ENCODE data around the gene CHRND. TPM values are rescaled to one million over a fixed set of nuclear protein-coding genes. Genes with fewer than 3 reads are reported as not detected.

CHRND gene
- total RNA-seq, 4 donors from 2014 or later: not detected

DNA sequence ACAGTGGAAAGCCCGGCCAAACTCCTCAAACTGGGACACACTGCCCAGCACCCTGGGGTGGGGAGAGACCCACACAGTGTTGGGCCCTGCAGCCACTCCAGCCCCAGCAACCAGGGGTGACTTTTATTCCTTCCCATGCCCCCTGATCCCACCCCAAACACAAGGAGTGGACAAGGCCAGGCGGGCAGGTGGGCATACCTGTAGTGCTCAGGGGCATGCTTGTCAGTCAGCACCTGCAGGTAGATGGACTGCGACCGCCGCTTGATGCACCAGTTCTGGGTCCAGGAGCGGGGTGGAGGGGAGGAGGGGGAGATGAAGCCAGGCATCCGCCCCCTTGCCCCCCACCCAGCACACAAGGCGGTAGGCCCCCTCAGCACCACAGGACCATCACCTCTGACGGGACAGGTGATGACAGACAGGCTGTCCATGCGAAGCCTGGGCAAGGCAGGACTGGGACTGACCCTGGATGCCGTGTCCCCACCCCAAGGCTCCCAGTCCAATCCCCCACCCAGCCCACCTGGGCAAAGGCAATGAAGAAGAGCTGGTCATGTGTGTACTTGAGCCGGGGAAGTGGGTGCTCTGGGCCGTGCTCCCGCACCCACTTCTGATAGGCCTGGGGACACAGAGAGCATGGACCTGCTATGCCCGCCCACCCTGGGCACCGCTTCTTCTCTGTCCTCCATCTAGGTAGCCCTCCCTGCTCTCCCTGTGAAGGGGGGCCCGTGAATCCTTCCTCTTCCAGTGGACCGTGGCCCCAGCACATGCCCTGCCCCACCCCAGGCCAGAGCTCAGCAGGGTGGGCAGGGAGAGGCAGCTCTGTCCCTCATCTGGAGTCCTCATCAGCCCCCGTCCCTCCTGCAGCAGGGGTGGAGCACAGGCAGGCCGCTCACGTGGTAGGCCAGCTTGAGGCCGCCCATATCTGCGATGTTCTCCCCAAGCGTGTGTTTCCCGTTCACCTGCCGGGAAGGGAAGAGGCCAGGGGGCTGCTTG lies 45.5 kb upstream of the CHRND start:
- Histone ChIP-seq H3K27me3 (peaks cover 0 to 45% of the 10 kb centered on the region in 2 donors), H3K4me1 (peaks cover 0 to 5% (median 0%) of the 10 kb centered on the region in 4 donors), H3K9me3 (no peaks in the 10 kb centered on the region), H3K36me3 (no peaks in the 10 kb centered on the region), H3K27ac (no peak overlapping the region), H3K4me3 (no peak overlapping the region)
- DNase-seq (ENCODE audit: low spot score in 2 of 2): no peak
- 83 to 85% methylated on average over 21 to 24 of the region's 26 CpGs for WGBS, 2 donors
- TF ChIP-seq POLR2A (IDR thresholded peaks at IDR 0.05): no peak
- no peak for TF ChIP-seq EP300 (IDR thresholded peaks at IDR 0.05)
- TF ChIP-seq, protein P1, sequence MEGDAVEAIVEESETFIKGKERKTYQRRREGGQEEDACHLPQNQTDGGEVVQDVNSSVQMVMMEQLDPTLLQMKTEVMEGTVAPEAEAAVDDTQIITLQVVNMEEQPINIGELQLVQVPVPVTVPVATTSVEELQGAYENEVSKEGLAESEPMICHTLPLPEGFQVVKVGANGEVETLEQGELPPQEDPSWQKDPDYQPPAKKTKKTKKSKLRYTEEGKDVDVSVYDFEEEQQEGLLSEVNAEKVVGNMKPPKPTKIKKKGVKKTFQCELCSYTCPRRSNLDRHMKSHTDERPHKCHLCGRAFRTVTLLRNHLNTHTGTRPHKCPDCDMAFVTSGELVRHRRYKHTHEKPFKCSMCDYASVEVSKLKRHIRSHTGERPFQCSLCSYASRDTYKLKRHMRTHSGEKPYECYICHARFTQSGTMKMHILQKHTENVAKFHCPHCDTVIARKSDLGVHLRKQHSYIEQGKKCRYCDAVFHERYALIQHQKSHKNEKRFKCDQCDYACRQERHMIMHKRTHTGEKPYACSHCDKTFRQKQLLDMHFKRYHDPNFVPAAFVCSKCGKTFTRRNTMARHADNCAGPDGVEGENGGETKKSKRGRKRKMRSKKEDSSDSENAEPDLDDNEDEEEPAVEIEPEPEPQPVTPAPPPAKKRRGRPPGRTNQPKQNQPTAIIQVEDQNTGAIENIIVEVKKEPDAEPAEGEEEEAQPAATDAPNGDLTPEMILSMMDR (IDR thresholded peaks at IDR 0.05): no peak

DNA sequence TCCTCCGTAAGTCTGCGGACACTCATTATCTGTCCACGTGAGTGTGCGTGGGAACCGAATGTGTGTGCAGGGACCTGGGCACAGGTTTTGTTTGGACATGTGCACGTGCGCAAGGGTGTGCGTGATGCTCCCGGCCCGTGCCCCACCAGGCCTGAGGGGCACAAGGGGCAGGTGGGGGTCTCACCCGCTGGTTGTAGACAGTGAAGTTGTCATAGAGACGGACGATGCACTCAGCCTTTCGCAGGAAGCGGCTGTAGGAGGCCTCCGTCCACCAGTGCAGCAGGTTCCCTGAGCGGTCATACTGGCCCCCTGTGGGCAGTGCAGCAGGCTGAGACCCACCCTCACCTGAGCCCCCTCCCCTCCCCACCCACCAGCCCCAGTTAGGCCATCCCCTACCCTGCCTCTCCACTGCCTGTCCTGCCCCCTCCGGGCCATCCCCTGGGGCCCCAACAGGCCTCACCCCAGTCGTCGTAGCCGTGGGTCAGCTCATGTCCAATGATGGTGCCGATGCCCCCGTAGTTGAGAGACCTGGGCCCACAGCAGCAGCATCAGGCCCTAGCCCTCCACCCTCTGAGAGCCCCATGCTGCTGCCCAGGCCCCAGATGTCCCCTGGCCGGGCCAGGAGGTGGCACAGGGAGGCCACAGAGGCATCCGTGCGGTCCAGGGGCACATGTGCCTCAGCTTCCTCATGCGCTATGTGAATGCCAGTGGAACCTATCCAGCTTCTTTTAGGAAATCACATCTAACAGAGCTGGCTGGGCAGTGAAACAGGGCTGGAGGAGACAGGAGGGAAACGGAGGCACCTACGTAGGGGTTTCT lies 44.4 kb upstream of the CHRND start:
- Histone ChIP-seq H3K36me3 (no peaks in the 10 kb centered on the region), H3K9me3 (no peaks in the 10 kb centered on the region), H3K4me3 (no peak overlapping the region), H3K27me3 (peaks cover 0 to 47% of the 10 kb centered on the region in 2 donors), H3K4me1 (peaks cover 0 to 15% (median 0%) of the 10 kb centered on the region in 4 donors), H3K27ac (no peak overlapping the region)
- 88% methylated on average over 25 to 27 of the region's 29 CpGs for WGBS, 2 donors
- TF ChIP-seq EP300 (IDR thresholded peaks at IDR 0.05) (no peak), POLR2A (IDR thresholded peaks at IDR 0.05) (no peak)
- TF ChIP-seq, protein P1 (IDR thresholded peaks at IDR 0.05): no peak
- no peak for DNase-seq (ENCODE audit: low spot score in 2 of 2)

DNA sequence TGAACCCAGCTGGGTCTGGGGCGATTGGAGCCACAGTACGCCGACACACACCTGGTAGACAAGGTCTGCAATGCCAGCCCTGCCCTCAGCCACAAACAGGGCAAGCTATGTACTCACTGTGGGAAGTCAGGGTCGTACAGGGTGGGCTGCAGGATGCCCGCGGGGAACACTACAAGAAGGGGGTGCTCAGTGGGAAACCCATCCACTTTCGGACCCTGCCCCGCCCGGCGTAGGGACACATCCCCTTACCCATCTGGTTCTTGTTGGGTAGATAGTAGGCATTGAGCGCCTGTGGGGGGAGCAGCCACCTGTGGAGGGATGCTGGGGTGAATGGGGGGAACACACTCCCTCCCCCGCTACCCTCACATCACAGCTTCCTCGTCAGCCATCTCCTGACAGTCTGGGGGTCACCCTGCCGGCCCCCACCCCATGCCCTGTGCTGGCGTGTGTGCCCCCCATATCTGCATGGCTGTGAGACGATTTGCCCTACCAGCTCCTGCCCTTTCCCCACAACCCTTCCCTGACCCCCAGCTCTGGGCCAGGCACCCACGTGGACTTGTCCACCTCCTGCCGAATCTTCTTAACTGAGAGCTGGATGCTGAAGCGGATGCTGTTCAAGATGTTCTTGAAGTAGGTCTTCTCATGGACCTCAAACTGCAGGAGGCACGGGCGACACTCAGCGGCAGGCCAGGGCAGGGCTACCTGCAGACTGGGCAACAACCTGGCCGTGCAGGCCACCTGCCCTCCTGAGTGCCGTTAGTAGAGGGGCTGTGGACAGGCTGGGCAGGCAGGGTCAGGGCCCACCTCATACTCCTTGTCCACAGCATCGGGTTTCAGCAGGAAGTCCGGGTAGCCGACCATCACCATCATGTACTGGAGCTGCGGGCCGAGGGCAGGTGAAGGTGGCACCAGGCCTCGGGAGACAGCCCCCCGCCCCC lies 43.4 kb upstream of the CHRND start:
- Histone ChIP-seq H3K4me1 (peaks cover 0 to 25% (median 0%) of the 10 kb centered on the region in 4 donors), H3K36me3 (no peaks in the 10 kb centered on the region), H3K27ac (no peak overlapping the region), H3K4me3 (no peak overlapping the region), H3K27me3 (peaks cover 0 to 55% of the 10 kb centered on the region in 2 donors), H3K9me3 (no peaks in the 10 kb centered on the region)
- no peak for DNase-seq (ENCODE audit: low spot score in 2 of 2)
- no peak for TF ChIP-seq POLR2A (IDR thresholded peaks at IDR 0.05)
- TF ChIP-seq, protein P1 (IDR thresholded peaks at IDR 0.05): no peak
- no peak for TF ChIP-seq EP300 (IDR thresholded peaks at IDR 0.05)
- WGBS, 2 donors: 86 to 92% methylated on average over 25 to 30 of the region's 31 CpGs

DNA sequence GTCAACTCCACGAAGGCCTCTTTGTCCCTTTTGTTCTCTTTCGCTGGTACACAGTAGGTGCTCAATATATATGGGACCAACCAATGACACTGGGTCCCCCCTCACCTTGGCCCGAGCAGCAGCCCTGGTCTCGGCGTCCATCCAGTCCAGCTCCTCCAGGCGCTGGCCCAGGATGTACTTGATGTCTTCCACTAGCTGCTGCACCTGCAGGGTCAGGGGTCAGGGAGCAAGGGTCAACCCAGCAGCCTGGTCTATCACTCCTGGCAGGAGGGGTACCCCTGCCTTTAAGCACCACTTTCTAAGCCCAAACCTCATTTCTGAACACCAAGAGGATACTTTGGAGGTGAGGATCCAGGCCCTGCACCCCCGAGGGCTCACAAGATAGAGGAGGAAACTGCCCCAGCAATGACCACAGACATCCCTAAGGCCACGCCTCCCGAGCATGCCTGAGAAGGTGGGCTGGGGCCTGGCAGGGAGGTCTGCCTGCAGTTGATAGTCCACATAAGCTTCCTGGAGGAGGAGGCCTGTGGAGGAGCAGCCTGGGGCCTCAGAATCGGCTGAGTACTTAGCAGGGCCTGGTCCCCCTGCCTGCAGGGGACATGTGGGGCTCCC lies 42.5 kb upstream of the CHRND start:
- TF ChIP-seq, protein P1 (IDR thresholded peaks at IDR 0.05): no peak
- TF ChIP-seq POLR2A (IDR thresholded peaks at IDR 0.05) (no peak), EP300 (IDR thresholded peaks at IDR 0.05) (no peak)
- Histone ChIP-seq H3K4me3 (no peak overlapping the region), H3K4me1 (peaks cover 0 to 28% (median 0%) of the 10 kb centered on the region in 4 donors), H3K27ac (no peak overlapping the region), H3K9me3 (no peaks in the 10 kb centered on the region), H3K27me3 (peaks cover 0 to 62% of the 10 kb centered on the region in 2 donors), H3K36me3 (no peaks in the 10 kb centered on the region)
- WGBS, 2 donors: 91 to 92% methylated on average over 9 to 10 of the region's 10 CpGs
- no peak for DNase-seq (ENCODE audit: low spot score in 2 of 2)
